ENCODE data around the gene SOCS1.

DNA sequence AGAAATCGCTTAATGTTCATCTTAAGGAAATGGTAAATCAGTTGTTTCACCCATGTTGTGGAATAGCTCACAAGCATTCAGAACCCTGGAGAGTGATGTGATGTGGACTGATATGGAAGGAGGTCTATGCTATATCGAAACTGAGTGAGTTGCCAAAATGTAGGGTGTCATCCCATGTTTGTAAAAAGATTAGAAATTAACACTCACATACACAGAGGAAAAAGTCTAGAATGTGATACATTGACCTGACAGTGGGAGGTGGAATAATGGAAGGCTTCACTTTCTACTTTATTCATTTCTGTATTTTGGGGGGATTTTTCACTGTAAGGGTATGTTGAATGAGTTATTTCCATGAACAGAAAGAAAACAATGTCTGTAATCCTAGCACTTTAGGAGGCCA, 29.8 kb upstream of the SOCS1 start:
- TF ChIP-seq, protein P1, sequence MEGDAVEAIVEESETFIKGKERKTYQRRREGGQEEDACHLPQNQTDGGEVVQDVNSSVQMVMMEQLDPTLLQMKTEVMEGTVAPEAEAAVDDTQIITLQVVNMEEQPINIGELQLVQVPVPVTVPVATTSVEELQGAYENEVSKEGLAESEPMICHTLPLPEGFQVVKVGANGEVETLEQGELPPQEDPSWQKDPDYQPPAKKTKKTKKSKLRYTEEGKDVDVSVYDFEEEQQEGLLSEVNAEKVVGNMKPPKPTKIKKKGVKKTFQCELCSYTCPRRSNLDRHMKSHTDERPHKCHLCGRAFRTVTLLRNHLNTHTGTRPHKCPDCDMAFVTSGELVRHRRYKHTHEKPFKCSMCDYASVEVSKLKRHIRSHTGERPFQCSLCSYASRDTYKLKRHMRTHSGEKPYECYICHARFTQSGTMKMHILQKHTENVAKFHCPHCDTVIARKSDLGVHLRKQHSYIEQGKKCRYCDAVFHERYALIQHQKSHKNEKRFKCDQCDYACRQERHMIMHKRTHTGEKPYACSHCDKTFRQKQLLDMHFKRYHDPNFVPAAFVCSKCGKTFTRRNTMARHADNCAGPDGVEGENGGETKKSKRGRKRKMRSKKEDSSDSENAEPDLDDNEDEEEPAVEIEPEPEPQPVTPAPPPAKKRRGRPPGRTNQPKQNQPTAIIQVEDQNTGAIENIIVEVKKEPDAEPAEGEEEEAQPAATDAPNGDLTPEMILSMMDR (conservative IDR thresholded peaks at IDR 0.05; ENCODE audit: low read length): no peak
- no peak for TF ChIP-seq EZH2phosphoT487 (IDR thresholded peaks at IDR 0.05; ENCODE audit: borderline replicate concordance)

All from Loucy (cell line).